HUES48 (cell line): ENCODE results near the gene FAM156A.
"Not testable (repeated sequence)": the region's sequence is repeated elsewhere in the genome, so short reads cannot be mapped to it uniquely, and the experiment has no call there.

ENCODE experiments used
- H3K27ac ChIP-seq: one replicate; pipeline ENCODE4 v1.7.0; 2013; ENCODE audit warnings: low read depth, low read length, inconsistent platforms
- H3K27me3 ChIP-seq: 2 replicates; pipeline ENCODE4 v1.6.1; 2013; ENCODE audit warnings: mild to moderate bottlenecking, low read length; ENCODE audit not compliant: control insufficient read depth, insufficient read depth
- H3K36me3 ChIP-seq: 2 replicates; pipeline ENCODE4 v1.6.1; 2013; ENCODE audit warnings: low read length; ENCODE audit not compliant: control insufficient read depth, insufficient read depth
- H3K4me1 ChIP-seq: 2 replicates; pipeline ENCODE4 v1.6.1; 2013; ENCODE audit warnings: mild to moderate bottlenecking, low read length; ENCODE audit not compliant: control insufficient read depth, insufficient read depth
- H3K4me3 ChIP-seq: 2 replicates; pipeline ENCODE4 v1.5.1; 2013; ENCODE audit warnings: mild to moderate bottlenecking, low read depth, low read length
- H3K9ac ChIP-seq: 2 replicates; pipeline ENCODE4 v1.6.1; 2013; ENCODE audit warnings: mild to moderate bottlenecking, low read depth, low read length, moderate library complexity
- H3K9me3 ChIP-seq: 2 replicates; pipeline ENCODE4 v1.6.1; 2013; ENCODE audit warnings: low read length; ENCODE audit not compliant: control insufficient read depth, insufficient read depth

The FAM156A gene

GRCh38 chrX:52933213-52933612 is 25.1 kb downstream of the FAM156A start:
- no peaks in the 10 kb centered on the region for H3K4me1 ChIP-seq
- H3K36me3 ChIP-seq: no peaks in the 10 kb centered on the region
- peaks cover 9% of the 10 kb centered on the region for H3K9me3 ChIP-seq
- no peaks in the 10 kb centered on the region for H3K27me3 ChIP-seq
- H3K27ac ChIP-seq: no peak overlapping the region
- H3K9ac ChIP-seq: no peak overlapping the region
- H3K4me3 ChIP-seq: no peak overlapping the region

- H3K4me1 ChIP-seq, H3K9me3 ChIP-seq, H3K27ac ChIP-seq, H3K4me3 ChIP-seq, H3K36me3 ChIP-seq, H3K27me3 ChIP-seq, H3K9ac ChIP-seq: not testable (repeated sequence)
These were observed 28.1 kb downstream of the FAM156A start for GRCh38 chrX:52930214-52930613.

- no peak overlapping the region for H3K9ac ChIP-seq
- no peaks in the 10 kb centered on the region for H3K4me1 ChIP-seq
- H3K4me3 ChIP-seq: no peak overlapping the region
- H3K27ac ChIP-seq: no peak overlapping the region
- H3K36me3 ChIP-seq: no peaks in the 10 kb centered on the region
- H3K27me3 ChIP-seq: no peaks in the 10 kb centered on the region
- H3K9me3 ChIP-seq: peaks cover 5% of the 10 kb centered on the region; the same call in 1 of the 2 replicates
These were observed 34.5 kb downstream of the FAM156A start for GRCh38 chrX:52923781-52924241.

DNA sequence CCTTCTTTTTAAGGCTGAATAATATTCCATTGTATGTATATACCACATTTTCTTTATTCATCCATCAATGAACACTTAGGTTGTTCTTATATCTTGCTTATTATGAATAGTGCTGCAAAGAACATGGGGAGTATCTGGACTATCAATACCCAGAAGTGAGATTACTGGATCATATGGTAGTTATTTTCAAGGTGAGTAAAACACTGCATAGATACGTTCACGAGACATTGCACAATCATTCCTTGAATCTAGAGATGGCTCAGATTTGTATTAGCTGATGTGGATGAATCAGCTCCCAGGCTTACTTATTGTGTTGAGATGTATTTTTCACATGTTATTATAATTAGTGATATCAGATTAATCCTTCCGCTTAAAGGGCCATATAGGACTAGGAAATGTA is 43.6 kb downstream of the FAM156A start:
- H3K9me3 ChIP-seq, H3K36me3 ChIP-seq, H3K27ac ChIP-seq, H3K4me3 ChIP-seq, H3K4me1 ChIP-seq, H3K9ac ChIP-seq, H3K27me3 ChIP-seq: not testable (repeated sequence)

DNA sequence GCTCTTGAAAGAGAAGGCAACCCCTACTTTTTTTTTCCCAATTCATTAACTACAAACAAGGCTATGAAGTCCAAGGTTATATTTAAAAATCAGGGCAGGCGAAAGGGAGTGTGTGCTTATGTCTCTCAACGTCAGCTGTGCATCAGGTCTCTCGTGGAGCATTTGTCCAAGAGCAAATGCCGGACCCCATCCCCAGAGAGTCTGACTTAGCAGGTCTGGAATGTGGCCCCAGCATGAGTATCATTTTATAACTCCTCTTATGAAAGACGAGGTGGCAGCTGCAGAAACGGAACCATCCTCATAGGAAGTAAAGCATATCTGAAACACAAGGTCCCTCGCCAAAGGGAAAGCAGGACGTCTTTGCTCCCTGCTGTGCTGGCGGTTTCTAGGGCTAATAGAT is 44.6 kb downstream of the FAM156A start:
- H3K36me3 ChIP-seq, H3K4me1 ChIP-seq, H3K9me3 ChIP-seq, H3K27me3 ChIP-seq, H3K27ac ChIP-seq, H3K4me3 ChIP-seq, H3K9ac ChIP-seq: not testable (repeated sequence)

GRCh38 chrX:52909313-52909969 is 48.9 kb downstream of the FAM156A start:
- not testable (repeated sequence) for H3K4me1 ChIP-seq, H3K9me3 ChIP-seq, H3K27me3 ChIP-seq, H3K27ac ChIP-seq, H3K9ac ChIP-seq, H3K4me3 ChIP-seq, H3K36me3 ChIP-seq

GRCh38 chrX:52907900-52908299 is 50.4 kb downstream of the FAM156A start:
- not testable (repeated sequence) for H3K4me3 ChIP-seq, H3K4me1 ChIP-seq, H3K27me3 ChIP-seq, H3K9ac ChIP-seq, H3K36me3 ChIP-seq, H3K9me3 ChIP-seq, H3K27ac ChIP-seq

DNA sequence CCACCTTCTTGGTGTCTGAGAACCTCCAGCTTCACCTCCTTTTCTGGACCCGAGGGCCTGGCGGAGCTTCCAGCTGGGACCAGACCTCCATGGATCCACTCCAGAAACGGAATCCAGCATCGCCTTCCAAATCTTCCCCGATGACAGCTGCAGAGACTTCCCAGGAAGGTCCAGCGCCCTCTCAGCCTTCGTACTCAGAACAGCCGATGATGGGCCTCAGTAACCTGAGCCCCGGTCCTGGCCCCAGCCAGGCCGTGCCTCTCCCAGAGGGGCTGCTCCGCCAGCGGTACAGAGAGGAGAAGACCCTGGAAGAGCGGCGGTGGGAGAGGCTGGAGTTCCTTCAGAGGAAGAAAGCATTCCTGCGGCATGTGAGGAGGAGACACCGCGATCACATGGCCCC is 51.2 kb downstream of the FAM156A start:
- not testable (repeated sequence) for H3K9me3 ChIP-seq, H3K27me3 ChIP-seq, H3K27ac ChIP-seq, H3K4me1 ChIP-seq, H3K4me3 ChIP-seq, H3K9ac ChIP-seq, H3K36me3 ChIP-seq

GRCh38 chrX:52906072-52906471 is 52.2 kb downstream of the FAM156A start:
- not testable (repeated sequence) for H3K27me3 ChIP-seq, H3K4me3 ChIP-seq, H3K9me3 ChIP-seq, H3K9ac ChIP-seq, H3K36me3 ChIP-seq, H3K4me1 ChIP-seq, H3K27ac ChIP-seq

GRCh38 chrX:52905531-52905930 is 52.8 kb downstream of the FAM156A start:
- H3K4me1 ChIP-seq, H3K9ac ChIP-seq, H3K27ac ChIP-seq, H3K4me3 ChIP-seq, H3K36me3 ChIP-seq, H3K27me3 ChIP-seq, H3K9me3 ChIP-seq: not testable (repeated sequence)
